B cell (primary cell): ENCODE measurements around the gene SMYD2.

Source experiments
- EZH2 ChIP-seq: IDR thresholded peaks from 2 replicates; pipeline ENCODE4 v1.6.1; 2012; ENCODE audit warnings: borderline replicate concordance, low read depth, mild to moderate bottlenecking, moderate library complexity, low read length; ENCODE audit not compliant: insufficient read depth, poor library complexity, severe bottlenecking
- TF ChIP-seq, protein P1 (sequence below): fragments of 200-600 bp; IDR thresholded peaks from one replicate; pipeline ENCODE4 v1.8.0; 2022; ENCODE audit warnings: antibody characterized with exemption, mild to moderate bottlenecking

DNA sequence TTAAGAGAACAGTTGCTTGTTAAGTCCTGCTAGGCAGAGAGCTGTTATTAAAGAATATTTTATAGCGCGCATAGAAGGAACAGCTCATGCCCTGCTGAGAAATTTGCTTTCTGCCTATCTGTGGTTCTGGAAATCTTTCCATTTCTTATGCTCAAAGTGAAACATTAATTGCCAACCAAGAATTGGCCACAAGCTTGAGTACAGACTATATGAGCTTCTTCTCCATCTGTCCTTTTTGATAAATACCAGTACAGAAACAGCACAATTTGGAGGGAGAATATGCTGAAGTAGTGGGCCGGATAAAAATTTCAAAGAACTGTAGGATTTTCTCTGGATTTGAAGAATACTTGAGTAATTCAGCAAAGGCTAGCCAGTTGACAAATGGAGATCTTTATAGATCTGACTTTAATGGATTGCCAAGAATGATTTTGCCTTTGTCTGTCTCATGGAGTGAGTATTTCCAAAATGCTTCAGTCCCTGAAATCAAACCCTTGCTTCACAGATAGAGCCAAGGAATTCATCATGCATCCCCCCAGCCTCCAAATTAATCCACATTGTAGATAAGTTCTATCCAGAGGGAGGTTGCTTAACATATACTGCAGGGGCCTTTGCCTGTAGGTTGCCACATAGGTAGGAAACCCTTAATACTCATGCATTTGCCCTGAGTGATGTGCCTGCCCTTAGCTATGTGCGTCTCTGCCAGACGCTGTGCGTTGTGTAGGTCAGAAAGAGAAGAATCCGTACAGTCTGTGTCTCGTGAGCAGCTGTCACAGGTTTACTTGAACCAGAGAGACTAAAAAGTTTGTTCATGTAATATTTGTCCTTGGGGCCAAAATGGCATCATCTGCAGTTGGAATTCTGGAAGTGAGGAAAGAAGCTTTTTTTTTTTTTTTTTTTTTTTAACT lies 44.2 kb downstream of the SMYD2 start:
- TF ChIP-seq, protein P1, sequence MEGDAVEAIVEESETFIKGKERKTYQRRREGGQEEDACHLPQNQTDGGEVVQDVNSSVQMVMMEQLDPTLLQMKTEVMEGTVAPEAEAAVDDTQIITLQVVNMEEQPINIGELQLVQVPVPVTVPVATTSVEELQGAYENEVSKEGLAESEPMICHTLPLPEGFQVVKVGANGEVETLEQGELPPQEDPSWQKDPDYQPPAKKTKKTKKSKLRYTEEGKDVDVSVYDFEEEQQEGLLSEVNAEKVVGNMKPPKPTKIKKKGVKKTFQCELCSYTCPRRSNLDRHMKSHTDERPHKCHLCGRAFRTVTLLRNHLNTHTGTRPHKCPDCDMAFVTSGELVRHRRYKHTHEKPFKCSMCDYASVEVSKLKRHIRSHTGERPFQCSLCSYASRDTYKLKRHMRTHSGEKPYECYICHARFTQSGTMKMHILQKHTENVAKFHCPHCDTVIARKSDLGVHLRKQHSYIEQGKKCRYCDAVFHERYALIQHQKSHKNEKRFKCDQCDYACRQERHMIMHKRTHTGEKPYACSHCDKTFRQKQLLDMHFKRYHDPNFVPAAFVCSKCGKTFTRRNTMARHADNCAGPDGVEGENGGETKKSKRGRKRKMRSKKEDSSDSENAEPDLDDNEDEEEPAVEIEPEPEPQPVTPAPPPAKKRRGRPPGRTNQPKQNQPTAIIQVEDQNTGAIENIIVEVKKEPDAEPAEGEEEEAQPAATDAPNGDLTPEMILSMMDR, result no peak
- no peak for TF ChIP-seq EZH2
